ENCODE measurements around the gene CYP26B1.

DNA sequence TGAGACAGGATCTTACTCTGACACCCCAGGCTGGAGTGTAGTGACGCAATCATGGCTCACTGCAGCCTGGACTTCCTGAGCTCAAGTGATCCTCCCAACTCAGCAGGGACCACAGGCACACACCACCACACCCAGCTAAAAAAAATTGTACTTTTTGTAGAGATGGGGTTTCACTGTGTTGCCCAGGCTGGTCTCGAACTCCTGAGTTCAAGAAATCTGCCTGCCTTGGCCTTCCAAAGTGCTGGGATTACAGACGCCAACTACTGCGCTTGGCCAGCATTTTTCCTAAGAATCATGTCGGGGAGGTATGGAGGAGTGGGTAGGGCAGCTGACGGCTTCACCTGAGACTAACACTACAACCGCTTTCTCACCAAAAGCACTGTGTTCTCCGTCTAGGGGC lies 50.4 kb downstream of the CYP26B1 start:
- TF ChIP-seq, protein P1, sequence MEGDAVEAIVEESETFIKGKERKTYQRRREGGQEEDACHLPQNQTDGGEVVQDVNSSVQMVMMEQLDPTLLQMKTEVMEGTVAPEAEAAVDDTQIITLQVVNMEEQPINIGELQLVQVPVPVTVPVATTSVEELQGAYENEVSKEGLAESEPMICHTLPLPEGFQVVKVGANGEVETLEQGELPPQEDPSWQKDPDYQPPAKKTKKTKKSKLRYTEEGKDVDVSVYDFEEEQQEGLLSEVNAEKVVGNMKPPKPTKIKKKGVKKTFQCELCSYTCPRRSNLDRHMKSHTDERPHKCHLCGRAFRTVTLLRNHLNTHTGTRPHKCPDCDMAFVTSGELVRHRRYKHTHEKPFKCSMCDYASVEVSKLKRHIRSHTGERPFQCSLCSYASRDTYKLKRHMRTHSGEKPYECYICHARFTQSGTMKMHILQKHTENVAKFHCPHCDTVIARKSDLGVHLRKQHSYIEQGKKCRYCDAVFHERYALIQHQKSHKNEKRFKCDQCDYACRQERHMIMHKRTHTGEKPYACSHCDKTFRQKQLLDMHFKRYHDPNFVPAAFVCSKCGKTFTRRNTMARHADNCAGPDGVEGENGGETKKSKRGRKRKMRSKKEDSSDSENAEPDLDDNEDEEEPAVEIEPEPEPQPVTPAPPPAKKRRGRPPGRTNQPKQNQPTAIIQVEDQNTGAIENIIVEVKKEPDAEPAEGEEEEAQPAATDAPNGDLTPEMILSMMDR (IDR thresholded peaks at IDR 0.05; ENCODE audit: insufficient read depth, low read depth, low read length): no peak
- no peak for TF ChIP-seq EZH2 (IDR thresholded peaks at IDR 0.05; ENCODE audit: insufficient read depth, low read length)

Measured in astrocyte (in vitro differentiated cells and primary cell).